ENCODE measurements around the gene SNAP47.
A peak's percentile ranks its signal among the peaks of the same experiment; 100 is the strongest.

Gene SNAP47

GRCh38 chr1:227768640-227769039 is 33.4 kb downstream of the SNAP47 start:
- DNase-seq (ENCODE audit: low spot score), result no peak

- DNase-seq (ENCODE audit: low spot score), result no peak
These were observed 34.1 kb downstream of the SNAP47 start for GRCh38 chr1:227769047-227769935.

- no peak for DNase-seq (ENCODE audit: low spot score)
These were observed 34.8 kb downstream of the SNAP47 start for GRCh38 chr1:227769936-227770494.

GRCh38 chr1:227770812-227771211 is 35.6 kb downstream of the SNAP47 start:
- DNase-seq (ENCODE audit: low spot score), result no peak

DNA sequence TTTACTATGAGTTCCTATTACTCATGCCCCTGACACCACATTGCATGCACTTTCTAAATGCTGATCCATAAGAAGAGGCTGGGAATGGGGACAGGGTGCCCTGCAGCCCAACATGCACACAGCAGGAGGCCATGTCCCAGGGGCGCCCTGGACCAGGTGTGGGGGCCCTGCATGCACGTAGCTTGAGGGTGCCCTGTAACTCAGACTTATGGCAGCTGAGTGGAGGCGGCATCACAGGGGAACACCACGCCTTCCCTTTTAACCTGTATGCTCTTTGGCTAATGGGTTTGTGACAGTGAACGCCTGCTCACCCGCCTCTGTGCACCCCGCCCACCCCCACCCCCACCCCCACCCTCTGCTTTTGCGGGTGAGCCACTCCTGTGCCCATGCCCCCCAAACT is 36.1 kb downstream of the SNAP47 start:
- DNase-seq (ENCODE audit: low spot score), result no peak

GRCh38 chr1:227771771-227772170 is 36.5 kb downstream of the SNAP47 start:
- DNase-seq (ENCODE audit: low spot score), result no peak

GRCh38 chr1:227773558-227773957 is 38.3 kb downstream of the SNAP47 start:
- no peak for DNase-seq (ENCODE audit: low spot score)

- DNase-seq (ENCODE audit: low spot score), result peak; percentile 30
These were observed 39.0 kb downstream of the SNAP47 start for GRCh38 chr1:227774051-227774731.

DNA sequence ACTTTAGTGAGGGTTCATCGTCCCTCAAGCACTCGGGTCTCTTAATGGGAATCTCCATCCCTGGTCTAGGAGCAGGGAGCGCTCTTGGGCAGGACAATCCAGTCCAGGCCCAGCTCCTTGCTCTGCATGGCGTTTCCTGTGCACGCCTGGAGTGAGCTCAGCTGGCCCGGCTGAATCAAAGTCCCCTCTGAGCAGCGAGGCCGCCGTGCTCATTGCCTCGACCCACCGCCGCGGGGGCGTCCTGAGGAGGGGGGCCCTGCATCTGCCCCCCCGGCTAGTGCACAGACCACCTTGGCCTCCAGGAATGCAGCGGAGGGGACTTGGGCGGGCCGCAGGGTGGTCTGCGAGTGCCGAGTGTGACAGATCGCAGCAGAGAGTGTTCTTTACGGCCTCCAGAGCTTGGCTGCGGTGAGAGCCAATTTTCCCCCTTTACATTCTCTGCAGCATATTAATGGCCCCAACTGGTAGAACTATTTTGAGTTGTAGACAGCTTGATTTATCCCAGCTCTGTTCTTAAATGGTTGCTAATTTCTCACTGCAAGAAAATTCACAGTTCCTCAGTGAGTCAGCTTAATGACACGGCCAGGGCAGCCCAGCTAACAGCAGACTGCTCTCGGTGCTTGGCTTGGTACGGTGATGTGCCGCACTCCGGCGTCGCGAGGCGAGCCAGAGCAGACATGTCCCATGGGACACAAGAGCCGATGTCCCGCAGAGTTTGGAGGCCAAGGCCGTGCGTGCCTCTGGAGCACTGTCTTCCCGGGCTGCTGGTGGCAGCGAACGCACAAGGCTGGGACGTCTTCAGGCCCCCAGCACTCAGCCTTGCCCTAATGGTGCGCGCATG is 39.8 kb downstream of the SNAP47 start:
- DNase-seq (ENCODE audit: low spot score), result no peak

DNA sequence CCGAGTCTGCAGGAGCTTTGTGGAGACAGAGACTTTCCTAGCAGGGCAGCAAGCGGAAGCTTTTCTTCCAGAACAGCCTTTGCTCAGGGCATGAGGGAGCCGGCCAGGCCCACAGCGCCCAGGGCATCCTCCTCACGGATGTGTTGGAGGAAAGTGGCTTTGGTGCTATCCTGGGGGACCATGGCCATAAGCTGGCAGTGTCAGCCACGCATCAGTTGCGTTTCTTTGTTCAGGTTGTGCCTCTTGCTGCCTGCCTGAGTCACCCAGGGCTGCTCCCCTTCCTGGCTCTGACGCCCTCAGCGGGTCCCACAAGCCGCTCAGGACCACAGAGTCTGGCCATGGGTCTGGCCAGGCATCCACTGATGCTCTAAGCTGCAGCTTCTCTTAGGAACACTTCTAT is 40.6 kb downstream of the SNAP47 start:
- no peak for DNase-seq (ENCODE audit: low spot score)

DNA sequence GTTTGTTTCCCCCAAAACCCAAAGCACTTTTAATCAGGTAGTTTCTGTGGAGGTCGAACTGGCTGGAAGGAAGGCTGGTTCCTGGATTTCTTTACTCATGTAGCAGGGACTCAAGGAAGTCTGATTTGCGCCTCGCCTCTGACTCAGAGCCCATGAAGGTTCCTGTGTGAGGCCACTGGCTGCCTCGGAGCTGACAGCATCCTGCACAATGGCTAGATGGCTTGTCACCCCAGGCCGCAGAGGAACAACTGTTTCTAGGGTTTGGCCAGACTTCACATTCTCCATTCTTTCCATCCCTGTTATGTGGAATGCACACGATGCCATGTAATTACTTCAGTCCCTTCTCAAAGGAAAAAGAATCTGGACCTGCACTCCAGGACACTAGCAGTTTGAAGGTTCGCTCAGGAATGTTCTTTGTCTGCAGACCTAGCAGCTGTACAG is 41.1 kb downstream of the SNAP47 start:
- no peak for DNase-seq (ENCODE audit: low spot score)

DNA sequence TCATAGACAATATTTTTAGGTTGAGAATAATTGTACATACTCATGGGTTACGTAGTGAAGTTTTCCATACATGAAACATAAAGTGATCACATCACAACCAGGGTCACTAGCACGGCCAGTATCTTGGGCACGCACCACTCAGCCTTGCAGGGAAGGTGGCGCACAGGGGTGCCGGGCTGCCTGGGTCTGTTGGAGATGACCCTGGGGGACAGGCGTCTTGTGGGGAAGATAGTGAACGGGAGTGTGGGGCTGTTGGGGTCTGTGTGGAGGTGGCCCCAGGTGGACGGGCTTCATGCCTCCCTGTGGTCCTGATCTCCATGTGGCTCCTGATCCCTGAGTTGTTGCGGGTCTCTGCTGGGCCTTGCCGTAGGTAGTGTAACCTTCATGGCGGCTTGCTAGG is 41.9 kb downstream of the SNAP47 start:
- no peak for DNase-seq (ENCODE audit: low spot score)

- DNase-seq (ENCODE audit: low spot score), result no peak
These were observed 42.4 kb downstream of the SNAP47 start for GRCh38 chr1:227777646-227778045.

DNA sequence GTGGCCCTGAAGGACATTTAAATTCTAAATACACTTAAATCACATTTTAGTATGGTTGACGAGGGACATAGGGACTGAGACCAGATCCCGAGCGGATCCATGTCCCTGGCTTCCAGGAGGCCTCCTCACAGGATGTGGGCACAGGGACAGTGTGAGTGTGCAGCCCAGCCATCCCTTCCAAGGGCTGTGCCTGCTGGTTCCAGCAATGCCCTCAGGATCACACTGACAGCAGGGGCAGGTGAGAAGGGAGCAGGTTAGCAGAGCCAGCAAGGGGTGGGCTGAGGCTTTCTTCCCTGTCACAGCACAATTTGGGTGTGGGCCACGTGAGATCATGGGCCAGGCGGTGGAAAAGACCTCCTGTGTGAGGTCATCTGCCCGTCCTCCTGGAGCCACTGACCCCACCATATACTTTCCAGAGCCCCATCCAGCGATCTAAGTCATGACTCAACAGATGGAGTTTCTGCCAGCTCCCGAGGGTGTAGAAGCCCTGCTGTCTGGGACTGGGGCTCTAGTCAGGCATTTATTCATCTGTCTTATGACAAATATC is 43.2 kb downstream of the SNAP47 start:
- no peak for DNase-seq (ENCODE audit: low spot score)

DNA sequence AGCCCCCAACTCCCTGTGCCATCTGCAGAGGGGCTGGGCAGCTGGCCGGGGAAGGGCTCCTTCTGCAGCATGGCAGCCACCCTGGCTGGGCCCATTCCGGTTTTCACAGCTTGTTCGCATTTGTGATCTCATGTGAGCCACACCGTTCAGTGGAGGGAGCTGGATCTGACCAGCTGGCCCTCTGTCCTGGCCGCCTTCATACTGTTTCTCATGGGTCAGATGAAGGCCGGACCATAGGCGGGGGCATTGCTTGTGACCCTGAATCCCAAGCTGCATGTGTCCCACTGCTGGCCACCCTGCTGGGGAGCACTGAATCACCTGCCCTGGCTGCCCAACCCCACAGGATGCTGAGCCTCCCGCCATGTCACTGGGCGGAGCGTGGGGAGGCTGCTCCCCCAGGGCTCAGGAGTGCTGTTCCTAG is 43.8 kb downstream of the SNAP47 start:
- DNase-seq (ENCODE audit: low spot score), result no peak

GRCh38 chr1:227779685-227780084 is 44.5 kb downstream of the SNAP47 start:
- DNase-seq (ENCODE audit: low spot score), result no peak

- no peak for DNase-seq (ENCODE audit: low spot score)
These were observed 45.1 kb downstream of the SNAP47 start for GRCh38 chr1:227780101-227781044.

DNA sequence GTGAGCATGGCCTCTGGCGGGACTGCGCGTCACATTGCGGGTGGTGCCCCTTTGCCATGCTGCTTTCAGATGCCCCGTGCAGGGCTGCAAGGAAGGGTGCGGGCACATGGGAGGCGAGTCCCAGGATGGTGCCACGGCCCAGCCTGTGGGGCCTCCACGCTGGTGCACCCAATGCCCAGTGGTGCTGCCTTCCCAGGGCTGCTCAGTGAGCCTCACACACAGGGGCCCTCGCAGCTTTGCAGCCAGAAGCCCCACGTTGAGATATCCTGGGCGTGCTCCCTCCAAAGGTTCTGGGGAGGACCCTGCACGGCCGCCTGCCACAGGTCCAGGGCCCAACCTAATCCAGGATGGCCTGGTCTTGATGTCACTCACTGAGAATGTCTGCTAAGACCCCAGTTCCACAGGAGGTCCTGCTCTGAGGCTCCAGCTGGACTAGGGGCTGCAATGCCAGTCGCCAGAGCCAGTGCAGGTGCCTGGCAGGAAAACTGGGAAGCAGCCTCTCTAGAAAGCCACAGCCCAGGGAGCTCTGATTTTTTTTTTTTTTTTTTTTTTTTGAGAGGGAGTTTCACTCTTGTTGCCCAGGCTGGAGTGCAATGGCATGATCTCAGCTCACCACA is 46.2 kb downstream of the SNAP47 start:
- DNase-seq (ENCODE audit: low spot score), result no peak

- no peak for DNase-seq (ENCODE audit: low spot score)
These were observed 47.0 kb downstream of the SNAP47 start for GRCh38 chr1:227782226-227782625.

All from CD4-positive, alpha-beta T cell treated with Interleukin-2 at 100 ng/mL for 4 hours (primary cell).